Measurements from ENCODE around the gene UBE2D2.

DNA sequence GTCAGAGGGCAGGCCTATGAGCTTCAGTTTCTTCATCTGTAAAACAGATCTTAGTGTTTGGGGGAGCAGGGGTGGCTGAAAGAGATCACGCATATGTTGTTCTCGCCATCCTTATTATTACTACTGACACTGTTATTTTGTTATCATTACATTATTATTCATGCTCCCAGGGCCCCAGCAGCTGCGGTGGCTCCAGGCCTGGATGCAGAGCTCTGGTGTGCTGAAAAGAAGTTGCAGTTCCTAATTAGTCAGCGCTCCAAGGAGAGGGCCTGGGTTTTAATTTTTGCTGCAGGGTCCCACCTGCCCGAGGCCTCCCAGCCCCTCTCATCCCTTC, 106.6 kb downstream of the UBE2D2 start:
- no peak for TF ChIP-seq POLR2A (IDR thresholded peaks at IDR 0.05; ENCODE audit: low read depth, low read length)
- TF ChIP-seq POLR2AphosphoS5 (IDR thresholded peaks at IDR 0.05; ENCODE audit: low read depth, low read length): no peak
- no peak for TF ChIP-seq TAF1 (IDR thresholded peaks at IDR 0.05; ENCODE audit: borderline replicate concordance, low read depth, low read length)

Data from GM12892 (cell line).